HCT116 (cell line): Measurements from ENCODE around the gene LCOR.

Experiments
- CEBPB ChIP-seq: IDR thresholded peaks from 2 replicates; pipeline ENCODE4 v1.6.1; 2012; ENCODE audit warnings: low read depth
- CTCF ChIP-seq, 3 experiments: fragments of 200-600 bp in 1 of 3; sonication (generic) in 1 of 3; IDR thresholded peaks in 2 of 3; conservative IDR thresholded peaks in 1 of 3; 2 replicates each; pipeline ENCODE4 v1.5.1; 2012 to 2017; ENCODE audit warnings: low read depth in 2 of 3, low read length in 2 of 3, antibody characterized with exemption in 1 of 3, borderline replicate concordance in 1 of 3, control low read depth in 1 of 3, mild to moderate bottlenecking in 1 of 3, mixed read lengths in 1 of 3, mixed run types in 1 of 3, moderate library complexity in 1 of 3; ENCODE audit not compliant: insufficient read depth in 1 of 3
- ELF1 ChIP-seq: IDR thresholded peaks from 2 replicates; pipeline ENCODE4 v1.6.1; 2012; ENCODE audit warnings: low read depth, borderline replicate concordance
- JUND ChIP-seq: IDR thresholded peaks from 2 replicates; pipeline ENCODE4 v1.6.1; 2012
- POLR2A ChIP-seq: IDR thresholded peaks from 2 replicates; pipeline ENCODE4 v1.7.0; 2011; ENCODE audit warnings: borderline replicate concordance; ENCODE audit not compliant: insufficient read depth, insufficient read length; ENCODE audit errors: extremely low read depth
- POLR2AphosphoS5 ChIP-seq: IDR thresholded peaks from 2 replicates; pipeline ENCODE4 v1.6.1; 2011; ENCODE audit warnings: mild to moderate bottlenecking, low read depth, low read length, moderate library complexity
- SP1 ChIP-seq: IDR thresholded peaks from 2 replicates; pipeline ENCODE4 v1.6.1; 2012; ENCODE audit warnings: low read depth
- SRF ChIP-seq: IDR thresholded peaks from 2 replicates; pipeline ENCODE4 v1.6.1; 2012; ENCODE audit warnings: low read depth

GRCh38 chr10:96889415-96890171, 57.5 kb downstream of the LCOR start:
- TF ChIP-seq ELF1 (no peak), POLR2A (no peak), CTCF (IDR thresholded peaks at IDR 0.05 in 2 of 3, conservative IDR thresholded peaks at IDR 0.05 in 1 of 3; ENCODE audit: borderline replicate concordance in 1 of 3, insufficient read depth in 1 of 3, low read depth in 2 of 3, low read length in 2 of 3) (no peak), SP1 (no peak), POLR2AphosphoS5 (no peak), CEBPB (no peak), JUND (no peak), SRF (no peak)
